GM12874 (cell line): ENCODE data around the gene MFNG.

ENCODE experiments used
- CTCF ChIP-seq: IDR thresholded peaks from 2 replicates; pipeline ENCODE4 v1.5.1; 2011; ENCODE audit warnings: low read depth, mild to moderate bottlenecking, control low read depth, low read length, moderate library complexity; ENCODE audit not compliant: insufficient read depth

The MFNG gene

GRCh38 chr22:37419969-37420685 lies 66.1 kb downstream of the MFNG start:
- no peak for TF ChIP-seq CTCF

- no peak for TF ChIP-seq CTCF
Observed at GRCh38 chr22:37419370-37419968, 66.7 kb downstream of the MFNG start.
